DMS153 (cell line): ENCODE measurements around the gene HDDC3.

Experiments
- DNase-seq: peaks from one replicate; lab custom pipeline; 2025; lab: John Stamatoyannopoulos, UW

The HDDC3 gene, protein sequence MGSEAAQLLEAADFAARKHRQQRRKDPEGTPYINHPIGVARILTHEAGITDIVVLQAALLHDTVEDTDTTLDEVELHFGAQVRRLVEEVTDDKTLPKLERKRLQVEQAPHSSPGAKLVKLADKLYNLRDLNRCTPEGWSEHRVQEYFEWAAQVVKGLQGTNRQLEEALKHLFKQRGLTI

DNA sequence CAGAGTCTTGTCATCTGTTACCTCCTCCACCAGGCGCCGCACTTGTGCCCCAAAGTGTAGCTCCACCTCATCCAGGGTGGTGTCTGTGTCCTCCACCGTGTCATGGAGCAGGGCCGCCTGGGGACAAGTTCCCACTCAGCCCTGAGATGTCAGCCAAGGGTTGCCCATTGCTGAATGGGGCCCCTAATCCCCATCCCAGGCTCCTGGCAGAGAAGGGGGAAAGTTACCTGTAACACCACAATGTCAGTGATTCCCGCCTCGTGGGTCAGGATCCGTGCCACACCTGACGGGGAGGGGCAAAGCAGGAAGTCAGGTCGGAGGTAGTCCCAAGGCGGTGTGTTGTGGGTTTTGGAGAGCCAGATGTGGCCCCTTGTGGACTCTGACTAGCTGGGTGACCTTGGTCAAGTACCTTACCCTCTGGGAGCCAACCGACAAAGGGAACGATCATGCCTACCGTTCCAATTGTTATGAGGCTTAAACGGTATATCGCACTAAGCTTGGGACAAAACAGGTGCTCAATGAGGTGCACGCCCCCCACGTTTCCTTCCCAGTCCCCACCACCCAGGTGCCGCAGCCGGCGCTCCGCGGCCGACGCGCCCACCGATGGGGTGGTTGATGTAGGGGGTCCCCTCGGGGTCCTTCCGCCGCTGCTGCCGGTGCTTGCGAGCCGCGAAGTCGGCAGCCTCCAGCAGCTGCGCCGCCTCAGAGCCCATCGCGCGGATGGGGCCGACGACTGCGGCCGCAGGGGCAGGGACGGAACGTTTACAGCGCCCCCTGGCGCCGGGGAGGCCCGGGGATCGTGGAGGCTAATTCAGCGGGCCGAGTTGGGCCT, at the start of gene HDDC3:
Gene HDDC3 (minus strand): TSS at position 722 of the 832 bp plus-strand sequence. CDS start 9 bp downstream, at position 713.
- peak; percentile 41 for DNase-seq

- no peak for DNase-seq
These were observed 49.8 kb upstream of the HDDC3 start for GRCh38 chr15:90982135-90982534.

DNA sequence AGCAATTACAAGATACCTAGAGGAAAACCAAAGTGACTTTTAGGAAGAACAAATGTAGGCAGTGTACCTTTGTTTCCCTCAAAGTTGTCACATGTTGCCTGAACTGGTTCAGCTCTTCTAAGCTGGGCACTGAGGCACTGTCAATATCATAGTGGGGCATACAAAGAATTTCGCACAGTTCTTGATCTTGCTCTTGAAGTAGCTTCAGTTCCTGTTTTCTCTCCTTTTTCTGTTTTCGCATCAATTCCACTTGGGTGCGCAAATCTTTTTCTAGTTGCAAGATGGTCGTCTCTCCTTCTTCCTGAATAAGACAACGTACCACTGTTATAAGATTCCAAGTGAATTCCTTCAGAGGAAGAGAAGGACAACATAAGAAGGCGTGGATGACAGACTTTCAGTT, 49.3 kb upstream of the HDDC3 start:
- no peak for DNase-seq

- DNase-seq = no peak
These were observed 47.2 kb upstream of the HDDC3 start for GRCh38 chr15:90979582-90979981.

DNA sequence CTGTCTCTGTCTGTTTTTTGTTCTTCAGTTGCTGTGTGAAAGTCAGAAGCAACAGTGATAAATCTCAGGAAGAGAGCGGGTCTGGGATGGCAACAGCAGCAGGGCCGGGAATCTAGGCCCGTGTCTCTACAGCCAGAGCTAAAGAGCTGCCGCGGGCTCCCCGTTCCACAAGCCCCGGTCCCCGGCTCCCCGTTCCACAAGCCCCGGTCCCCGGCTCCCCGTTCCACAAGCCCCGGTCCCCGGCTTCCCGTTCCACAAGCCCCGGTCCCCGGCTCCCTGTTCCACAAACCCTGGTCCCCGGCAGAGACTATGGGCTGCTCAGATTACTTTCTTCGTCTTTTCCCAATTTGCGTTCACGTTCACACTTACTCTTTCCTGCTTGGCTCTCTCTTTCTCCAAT, 41.9 kb upstream of the HDDC3 start:
- DNase-seq = no peak

DNA sequence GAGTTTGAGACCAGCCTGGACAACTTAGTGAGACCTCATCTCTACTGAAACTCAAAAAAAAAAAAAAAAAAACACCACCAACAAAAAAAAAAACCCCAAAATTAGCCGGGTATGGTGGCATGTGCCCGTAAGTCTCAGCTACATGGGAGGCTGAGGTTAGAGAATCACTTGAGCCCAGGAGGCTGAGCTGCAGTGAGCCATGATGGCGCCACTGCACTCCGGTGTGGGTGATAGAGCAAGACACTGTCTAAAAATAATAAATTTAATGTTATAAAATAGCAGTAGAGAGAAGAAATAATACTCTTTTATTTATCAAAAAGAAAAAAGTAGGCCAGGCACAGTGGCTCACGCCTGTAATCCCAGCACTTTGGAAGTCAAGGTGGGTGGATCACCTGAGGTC, 39.8 kb upstream of the HDDC3 start:
- no peak for DNase-seq

GRCh38 chr15:90970274-90970673, 37.9 kb upstream of the HDDC3 start:
- DNase-seq = no peak

DNA sequence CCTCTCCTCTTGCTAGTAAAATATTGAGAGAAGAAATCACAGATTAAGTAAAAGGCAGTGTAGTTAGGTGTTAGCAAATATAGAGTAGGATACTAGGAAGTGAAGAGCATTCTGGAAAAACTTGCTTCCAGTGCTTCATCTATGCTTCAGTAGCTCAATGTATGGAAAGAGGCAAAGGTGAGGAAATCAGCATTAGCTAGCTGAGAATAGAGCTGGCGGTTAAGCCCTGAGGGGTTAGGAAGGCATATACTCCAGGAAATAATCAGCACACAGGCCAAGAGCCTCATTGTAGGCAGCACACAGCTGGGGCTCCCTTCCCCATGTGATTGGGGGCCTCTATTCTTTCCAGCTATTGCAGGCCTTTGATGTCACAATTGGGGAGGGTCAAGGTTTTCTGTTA, 36.1 kb upstream of the HDDC3 start:
- no peak for DNase-seq

DNA sequence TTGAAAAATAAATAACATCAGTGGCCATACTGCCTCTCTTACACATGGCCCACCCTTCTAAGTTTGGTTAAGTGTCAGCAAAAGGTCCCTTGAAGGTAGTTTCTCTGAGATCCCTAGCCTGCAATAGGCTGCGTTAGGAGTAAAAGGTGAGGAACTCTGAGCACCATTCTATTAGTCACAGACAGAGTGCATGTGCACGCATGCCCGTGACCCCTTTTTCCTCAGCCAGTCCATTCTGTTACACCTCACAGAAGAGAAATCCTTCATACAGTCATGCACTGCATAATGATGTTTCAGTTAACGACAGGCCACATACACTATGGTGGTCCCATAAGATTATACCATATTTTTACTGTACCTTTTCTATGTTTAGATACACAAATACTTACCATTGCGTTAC, 34.9 kb upstream of the HDDC3 start:
- DNase-seq = no peak

DNA sequence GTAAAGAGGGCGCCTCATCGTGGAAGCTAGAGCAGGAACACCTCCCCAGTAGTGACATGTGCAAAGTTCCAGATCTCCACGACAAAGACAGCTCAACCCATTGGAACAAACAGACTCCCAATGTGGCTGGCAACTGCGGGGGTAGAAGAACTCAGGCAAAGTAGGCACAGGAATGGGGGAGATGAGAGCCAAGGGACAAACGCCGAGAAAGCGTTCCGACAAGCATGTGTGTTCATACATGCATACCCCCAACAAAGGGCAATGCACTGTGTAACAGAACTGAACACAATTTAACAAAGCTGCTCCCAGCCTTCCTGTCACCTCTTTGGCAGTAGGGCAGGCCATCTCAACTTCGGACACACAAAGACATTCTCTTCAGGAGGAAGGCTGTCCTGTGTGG, 33.9 kb upstream of the HDDC3 start:
- no peak for DNase-seq

DNA sequence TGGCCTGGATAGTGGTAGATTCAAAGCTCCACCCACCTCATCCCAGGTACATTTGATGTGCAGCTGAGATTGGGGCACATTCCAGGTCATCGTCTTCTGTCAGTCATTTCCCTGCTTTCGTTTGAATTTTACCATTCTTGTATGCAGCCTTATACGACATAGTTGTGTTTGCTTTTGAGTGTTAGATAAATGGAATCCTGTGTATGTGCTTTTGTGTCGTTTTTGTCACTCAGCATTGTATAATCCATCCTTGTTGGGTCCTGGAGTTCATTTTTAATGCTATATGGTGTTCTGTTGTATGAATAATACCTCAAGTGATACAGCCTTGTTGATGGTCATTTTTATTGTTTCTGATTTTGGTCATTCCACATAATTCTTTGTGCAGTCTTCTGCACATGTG, 29.7 kb upstream of the HDDC3 start:
- DNase-seq = no peak

- DNase-seq = no peak
These were observed 28.1 kb upstream of the HDDC3 start for GRCh38 chr15:90960298-90961091.

DNA sequence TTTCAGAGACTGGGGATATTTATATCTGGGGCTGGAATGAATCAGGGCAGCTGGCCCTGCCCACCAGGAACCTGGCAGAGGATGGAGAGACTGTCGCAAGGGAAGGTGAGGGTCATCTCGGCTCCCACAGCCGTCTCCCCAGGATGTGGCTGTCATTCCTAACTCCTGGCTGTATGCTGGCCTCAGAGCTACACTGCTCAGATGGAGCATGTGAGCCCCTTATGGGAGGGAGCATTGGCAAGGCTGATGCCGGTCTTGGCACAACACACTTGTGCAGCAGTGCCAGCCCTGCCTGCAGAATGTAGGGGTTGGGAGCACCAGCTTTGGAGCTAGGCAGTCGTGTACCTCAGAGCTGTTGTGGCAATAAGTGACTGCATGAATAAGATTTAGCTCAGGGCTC, 27.5 kb upstream of the HDDC3 start:
- DNase-seq = no peak

GRCh38 chr15:90959028-90959595, 26.8 kb upstream of the HDDC3 start:
- no peak for DNase-seq

DNA sequence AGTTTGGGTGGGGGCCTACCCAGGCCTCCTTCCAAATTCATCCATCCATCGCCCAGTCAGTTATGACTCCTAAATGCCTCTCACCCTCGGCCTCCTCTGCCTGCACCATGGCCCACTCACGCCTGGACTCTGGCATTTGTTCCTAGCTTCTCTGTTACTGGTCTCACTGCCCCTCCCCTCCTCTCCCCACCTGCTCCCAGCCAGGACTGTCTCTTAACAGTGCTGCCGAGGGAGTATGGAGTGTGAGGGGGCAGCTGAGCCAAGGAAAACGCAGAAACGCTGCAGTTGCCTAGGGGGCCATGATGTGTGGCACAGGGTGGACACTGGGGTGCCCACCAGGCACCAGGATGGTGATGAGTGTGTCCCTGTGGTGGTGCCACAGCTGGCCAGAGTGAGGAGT, 25.4 kb upstream of the HDDC3 start:
- DNase-seq = no peak

DNA sequence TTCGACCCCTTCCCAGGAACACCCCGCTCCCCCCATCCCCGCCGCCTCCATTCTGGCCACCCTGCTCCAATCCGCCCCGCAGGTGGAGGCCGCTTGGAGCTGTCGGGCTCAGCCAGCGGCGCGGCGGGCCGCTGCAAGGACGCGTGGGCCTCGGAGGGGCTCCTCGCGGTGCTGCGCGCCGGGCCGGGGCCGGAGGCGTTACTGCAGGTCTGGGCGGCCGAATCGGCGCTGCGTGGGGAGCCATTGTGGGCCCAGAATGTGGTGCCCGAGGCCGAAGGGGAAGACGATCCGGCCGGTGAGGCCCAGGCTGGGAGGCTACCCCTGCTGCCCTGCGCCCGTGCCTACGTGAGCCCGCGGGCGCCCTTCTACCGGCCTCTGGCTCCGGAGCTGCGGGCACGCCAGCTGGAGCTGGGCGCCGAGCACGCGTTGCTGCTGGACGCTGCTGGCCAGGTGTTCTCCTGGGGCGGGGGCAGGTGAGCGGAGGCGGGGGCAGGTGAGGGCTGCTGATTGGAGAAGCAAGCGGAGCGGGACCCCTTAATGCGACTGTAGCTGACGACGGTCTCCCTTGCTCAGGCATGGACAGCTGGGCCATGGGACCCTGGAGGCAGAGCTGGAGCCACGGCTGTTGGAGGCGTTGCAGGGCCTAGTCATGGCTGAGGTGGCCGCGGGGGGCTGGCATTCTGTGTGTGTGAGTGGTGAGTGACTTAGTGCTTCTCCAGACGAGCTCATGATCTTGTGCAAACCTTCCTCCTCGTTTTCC, 24.9 kb upstream of the HDDC3 start:
- DNase-seq = no peak

DNA sequence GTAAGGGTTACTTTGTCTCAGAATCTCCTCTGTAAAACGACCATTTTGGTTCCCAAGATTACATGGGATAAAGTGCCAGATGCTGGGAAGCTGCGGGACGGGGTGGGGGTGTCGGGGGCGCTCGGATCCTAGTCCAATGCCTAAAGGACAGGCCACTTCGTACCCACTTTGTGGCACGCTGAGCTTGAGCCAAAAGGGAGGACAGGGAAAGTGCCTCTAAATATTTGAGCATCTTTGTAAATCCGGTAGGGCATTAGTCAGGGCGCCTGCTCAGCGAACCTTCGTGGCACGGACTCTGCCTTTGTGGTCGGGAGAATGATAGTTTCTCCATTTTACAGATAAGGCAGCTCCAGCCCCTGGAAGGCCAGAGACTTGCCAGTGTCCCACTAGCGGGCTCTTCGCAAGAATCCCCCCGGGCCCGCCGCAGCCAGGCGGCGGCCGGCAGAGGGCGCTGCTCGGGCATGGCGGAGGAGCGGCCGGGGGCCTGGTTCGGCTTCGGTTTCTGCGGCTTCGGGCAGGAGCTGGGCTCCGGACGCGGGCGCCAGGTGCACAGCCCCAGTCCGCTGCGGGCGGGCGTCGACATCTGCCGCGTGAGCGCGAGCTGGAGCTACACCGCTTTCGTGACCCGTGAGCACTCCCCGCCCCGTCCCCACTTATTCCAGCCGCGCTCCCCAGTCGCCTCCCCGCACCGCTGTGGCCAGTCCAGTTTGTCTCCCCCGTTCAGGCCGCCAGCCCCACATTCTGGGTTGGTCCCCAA, 24.1 kb upstream of the HDDC3 start:
- DNase-seq = no peak

DNA sequence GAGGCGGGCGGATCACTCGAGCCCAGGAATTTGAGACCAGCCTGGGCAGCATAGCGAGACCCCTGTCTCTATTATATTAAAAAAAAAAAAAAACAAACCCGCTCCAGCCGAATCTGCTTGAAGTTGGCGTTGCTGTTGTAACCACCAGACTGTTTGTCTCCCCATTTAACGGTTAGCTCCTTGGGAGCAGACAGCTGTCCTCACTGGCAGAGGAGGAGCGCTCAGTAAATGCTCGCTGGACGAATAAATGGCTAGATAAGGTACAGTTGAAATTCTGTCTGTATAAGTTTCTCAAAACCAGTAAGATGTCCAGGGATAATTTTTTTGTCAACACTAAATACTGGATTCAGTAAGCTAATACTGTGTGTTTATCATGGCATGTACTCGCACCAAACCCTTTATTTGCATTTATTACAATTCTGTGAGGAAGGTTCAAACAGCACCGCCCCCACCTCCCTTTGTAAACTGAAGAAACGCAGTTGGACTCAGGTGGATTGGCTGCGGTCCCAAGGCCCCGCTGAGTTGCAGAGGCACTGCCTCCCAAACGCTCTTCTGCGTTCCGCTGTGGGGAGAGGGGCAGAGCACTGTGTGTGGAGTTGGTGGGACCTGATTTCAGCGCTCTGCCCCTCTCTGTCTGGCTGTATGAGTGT, 23.4 kb upstream of the HDDC3 start:
- DNase-seq = no peak

- peak; percentile 74 for DNase-seq
These were observed 22.6 kb upstream of the HDDC3 start, which contains the start of gene RCCD1 for GRCh38 chr15:90954712-90955623. RCCD1 (plus strand) TSS chr15:90954884; CDS start chr15:90956735, 1,851 bp downstream.
